Fibroblast of lung (primary cell): ENCODE results near the gene PCDHGB6.

ENCODE experiments used
- EZH2 ChIP-seq: IDR thresholded peaks from 2 replicates; pipeline ENCODE4 v1.5.1; 2012; ENCODE audit warnings: low read length, control low read depth, mild to moderate bottlenecking; ENCODE audit errors: missing control alignments
- TF ChIP-seq, protein P1 (sequence below), 2 donors: IDR thresholded peaks in 1 of 2; conservative IDR thresholded peaks in 1 of 2; 1 replicate in 1 of 2; 2 replicates in 1 of 2; pipeline ENCODE4 v1.5.1; 2011 to 2012; ENCODE audit warnings: low read length in 2 of 2, control low read depth in 1 of 2, inconsistent platforms in 1 of 2, low read depth in 1 of 2, mild to moderate bottlenecking in 1 of 2

DNA sequence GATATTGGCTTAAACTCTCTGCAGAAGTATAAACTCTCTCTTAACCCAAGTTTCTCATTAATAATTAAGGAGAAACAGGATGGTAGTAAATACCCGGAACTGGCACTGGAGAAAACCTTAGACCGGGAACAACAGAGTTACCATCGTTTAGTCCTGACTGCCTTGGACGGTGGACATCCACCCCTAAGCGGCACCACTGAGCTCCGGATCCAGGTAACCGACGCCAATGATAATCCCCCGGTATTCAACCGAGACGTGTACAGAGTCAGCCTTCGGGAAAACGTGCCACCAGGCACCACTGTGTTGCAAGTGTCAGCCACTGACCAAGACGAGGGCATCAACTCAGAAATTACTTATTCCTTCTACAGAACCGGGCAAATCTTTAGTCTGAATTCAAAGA, 9.2 kb upstream of the PCDHGB6 start:
- TF ChIP-seq, protein P1, sequence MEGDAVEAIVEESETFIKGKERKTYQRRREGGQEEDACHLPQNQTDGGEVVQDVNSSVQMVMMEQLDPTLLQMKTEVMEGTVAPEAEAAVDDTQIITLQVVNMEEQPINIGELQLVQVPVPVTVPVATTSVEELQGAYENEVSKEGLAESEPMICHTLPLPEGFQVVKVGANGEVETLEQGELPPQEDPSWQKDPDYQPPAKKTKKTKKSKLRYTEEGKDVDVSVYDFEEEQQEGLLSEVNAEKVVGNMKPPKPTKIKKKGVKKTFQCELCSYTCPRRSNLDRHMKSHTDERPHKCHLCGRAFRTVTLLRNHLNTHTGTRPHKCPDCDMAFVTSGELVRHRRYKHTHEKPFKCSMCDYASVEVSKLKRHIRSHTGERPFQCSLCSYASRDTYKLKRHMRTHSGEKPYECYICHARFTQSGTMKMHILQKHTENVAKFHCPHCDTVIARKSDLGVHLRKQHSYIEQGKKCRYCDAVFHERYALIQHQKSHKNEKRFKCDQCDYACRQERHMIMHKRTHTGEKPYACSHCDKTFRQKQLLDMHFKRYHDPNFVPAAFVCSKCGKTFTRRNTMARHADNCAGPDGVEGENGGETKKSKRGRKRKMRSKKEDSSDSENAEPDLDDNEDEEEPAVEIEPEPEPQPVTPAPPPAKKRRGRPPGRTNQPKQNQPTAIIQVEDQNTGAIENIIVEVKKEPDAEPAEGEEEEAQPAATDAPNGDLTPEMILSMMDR (conservative IDR thresholded peaks at IDR 0.05 in 1 of 2, IDR thresholded peaks at IDR 0.05 in 1 of 2; ENCODE audit: low read depth in 1 of 2, low read length in 2 of 2): no peak
- no peak for TF ChIP-seq EZH2
